Ecto neural progenitor cell (in vitro differentiated cells): ENCODE measurements around the gene PTHLH.

Experiments used
- DNase-seq: peaks from one replicate; pipeline ENCODE4 v3.0.0-alpha.2; 2018; ENCODE audit warnings: low spot score

PTHLH gene

DNA sequence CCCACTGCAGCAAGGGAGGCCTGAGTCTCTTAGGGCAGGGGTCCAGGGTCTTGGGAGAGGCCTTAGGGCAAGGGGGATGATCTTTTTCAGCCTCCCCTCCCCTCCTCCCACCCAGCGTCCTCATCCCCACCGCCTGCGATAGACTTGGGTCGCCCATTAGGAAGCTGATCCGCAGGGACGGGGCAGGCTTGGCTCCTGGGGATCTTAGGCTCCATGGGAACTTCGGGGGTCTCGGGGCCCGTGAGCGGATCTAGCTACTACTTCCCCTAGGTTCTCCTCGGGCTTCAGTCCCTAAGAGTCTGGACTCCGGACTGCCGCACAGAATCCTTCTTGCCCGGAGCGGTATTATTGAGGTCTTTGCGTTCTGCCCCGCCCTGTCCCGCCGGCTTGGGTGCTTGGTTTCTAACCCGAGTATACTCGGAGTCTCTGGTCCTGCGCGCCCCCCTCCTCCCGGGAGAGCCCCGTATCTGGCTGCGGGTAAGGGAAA, 2.2 kb upstream of the PTHLH start:
- no peak for DNase-seq

DNA sequence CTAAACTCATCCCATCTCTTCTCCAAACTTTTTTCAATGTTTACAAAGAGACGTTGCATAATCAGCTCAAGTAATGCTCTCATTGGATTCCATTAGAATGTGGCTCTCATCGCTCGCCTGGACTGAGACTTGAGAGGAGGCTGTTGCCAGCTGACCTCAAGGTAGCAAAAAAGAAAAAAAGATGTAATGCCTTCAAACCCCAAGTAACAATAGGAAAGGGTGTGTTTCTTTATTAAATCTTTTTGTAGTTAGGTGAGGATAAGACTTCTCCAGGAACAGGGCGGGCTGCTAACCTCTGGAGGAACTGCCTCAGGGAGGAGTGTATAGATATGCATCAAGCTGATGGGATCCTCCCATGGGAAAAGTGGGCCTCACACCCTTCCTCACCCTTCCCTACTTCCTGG, 956 bp upstream of the PTHLH start:
- DNase-seq: no peak

DNA sequence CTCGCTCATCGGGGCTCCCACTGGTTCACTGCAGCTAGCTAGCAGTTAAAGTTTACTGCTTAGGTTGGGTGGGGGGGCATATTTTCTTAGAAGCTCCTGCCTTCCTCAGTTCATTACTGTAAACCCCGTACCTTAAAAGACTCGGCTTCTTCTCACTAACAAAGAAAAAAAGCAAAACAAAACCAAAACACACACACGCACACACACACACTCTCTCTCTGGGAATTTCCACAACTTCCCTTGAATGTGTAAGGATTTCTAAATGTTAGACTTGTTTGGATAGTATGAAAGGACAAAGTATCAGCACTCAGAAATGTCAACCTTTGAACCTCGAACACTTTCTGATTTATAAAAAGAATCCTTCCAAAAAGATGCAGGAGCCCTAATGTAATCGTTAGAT, 927 bp downstream of the PTHLH start:
- no peak for DNase-seq

- DNase-seq: peak; percentile 60
Measured at GRCh38 chr12:27971121-27971489, 1.4 kb downstream of the PTHLH start.

DNA sequence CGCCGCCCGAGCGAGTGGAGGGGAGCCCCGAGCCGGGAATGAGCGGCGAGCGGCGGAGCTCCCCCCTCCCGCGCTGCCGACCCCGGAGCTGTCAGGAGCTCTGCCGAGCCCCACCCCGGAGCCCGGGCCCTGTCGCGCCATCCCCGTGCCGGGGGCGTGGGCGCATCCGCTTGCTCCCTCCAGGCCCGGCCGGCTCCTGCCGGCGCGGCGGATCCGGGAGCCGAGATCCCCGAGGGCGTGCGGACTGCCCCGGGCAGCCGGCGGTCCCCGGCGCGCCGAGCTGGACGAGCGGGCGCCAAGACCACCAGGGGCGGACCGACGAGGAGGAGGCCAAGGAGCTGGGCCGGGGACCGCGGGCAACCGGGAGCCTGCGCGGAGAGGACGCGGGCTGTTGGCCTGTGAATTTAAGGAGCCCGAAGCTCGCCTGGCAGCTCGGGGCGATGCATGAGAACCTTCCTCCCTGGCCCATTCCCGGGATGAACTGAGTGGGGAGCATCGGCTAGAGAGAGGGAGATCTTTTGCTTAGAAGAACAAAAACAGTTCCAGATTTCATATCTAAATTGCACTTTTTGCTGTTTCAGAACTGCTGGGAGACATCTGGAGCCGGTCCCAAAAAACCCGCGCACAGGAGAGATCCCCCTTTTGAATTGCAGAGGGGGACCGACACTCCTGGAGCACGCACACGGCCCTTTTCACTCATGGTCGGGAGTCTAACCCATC, 2.0 kb downstream of the PTHLH start:
- peak; percentile 87 for DNase-seq

- DNase-seq: no peak
Measured at GRCh38 chr12:27969624-27970400, 2.7 kb downstream of the PTHLH start.

- peak; percentile 71 for DNase-seq
Measured at GRCh38 chr12:27968972-27969623, 3.4 kb downstream of the PTHLH start.

- DNase-seq: no peak
Measured at GRCh38 chr12:27967551-27968054, 4.9 kb downstream of the PTHLH start.

GRCh38 chr12:27966870-27967269, 5.7 kb downstream of the PTHLH start:
- no peak for DNase-seq

DNA sequence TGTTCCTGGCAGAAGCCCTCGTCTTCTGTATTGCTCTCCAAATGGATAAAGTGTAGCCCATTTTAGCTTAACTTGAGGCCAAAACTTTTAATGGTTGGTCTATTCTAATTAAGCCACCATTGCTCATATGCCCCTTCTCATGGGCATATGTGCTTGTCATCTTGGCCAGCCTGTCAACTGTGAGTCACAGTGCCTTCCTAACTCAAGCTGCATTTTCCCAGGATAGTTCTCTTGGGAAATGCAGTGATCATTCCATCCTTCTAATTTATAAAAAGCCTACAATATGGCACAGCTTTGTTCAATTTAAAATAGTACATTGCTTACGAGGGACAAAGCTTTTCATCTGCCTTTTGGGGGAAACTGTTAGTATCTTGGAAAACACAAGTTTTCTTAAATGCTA, 6.6 kb downstream of the PTHLH start:
- no peak for DNase-seq

DNA sequence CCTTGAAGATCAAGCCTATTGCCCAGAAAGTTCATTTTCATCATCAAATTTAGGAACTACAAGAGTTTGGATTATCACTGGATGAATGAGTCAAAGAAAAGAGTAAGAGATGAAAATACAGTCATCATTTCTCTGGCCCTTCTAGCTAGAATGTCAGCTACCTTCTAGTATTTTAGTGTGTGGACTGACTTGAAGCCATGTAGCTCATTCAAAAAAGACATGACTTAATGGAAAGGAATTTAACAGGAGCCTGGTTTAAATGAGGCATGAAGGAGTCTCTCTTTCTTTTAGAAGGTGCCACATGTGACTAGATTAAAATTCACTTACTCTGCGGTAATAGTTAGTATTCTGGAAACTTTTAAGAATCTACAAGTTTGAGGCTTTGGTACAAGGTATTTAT, 7.1 kb downstream of the PTHLH start:
- no peak for DNase-seq

DNA sequence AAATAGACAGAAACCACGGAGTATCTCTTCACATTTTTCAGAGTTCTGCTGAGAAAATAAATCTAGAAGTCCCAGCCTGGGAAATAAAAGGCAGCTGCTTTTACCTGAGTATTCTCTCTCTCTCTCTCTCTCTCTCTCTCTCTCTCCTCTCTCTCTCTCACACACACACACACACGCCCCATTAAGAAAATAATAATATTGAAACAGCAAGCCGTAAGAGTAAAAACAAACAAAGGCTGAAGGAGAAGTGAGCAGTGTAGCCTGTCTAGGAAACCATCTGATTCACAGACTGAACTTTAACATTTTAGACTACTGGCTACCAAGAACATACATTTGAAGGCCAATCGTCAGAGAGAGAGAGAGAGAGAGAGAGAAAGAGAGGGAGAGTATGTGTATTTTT, 8.4 kb downstream of the PTHLH start:
- no peak for DNase-seq

DNA sequence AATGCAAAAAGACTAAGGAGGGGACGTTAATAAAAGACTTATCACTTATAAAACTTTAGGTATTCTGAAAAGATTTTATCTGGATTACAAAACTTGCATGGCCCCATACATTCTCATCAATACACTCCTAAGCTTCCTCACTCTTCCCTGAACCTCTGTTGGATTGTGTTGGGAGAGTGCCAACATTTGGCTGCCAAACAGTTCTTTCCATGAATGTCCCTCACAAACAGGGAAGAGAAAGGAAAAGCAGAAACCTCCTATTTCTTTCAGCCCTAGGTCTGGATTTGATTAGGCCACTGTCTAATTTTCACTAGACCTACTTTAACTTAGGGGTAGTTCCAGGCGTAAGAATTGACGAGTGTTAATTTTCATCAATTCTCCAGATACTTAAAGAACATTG, 11.7 kb downstream of the PTHLH start:
- DNase-seq: no peak

GRCh38 chr12:27958675-27959074, 13.9 kb downstream of the PTHLH start:
- DNase-seq: no peak

DNA sequence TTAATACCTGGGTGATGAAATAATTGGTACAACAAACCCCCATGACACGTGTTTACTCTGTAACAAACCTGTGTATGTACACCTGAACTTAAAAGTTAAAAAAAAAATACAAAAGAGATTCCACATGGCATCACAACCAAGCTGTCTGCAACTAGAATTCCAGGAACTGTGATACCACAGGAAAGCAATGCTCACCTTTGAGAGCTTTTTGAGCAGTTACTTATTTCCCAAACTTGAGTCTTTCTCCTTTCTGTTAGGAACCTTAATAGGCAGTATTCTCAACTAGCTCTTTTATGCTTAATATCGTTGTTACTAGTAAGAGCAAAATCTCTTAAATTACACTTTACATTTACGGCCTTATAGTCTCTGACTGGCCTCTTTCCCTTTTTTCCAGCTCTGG, 15.2 kb downstream of the PTHLH start:
- DNase-seq: no peak

DNA sequence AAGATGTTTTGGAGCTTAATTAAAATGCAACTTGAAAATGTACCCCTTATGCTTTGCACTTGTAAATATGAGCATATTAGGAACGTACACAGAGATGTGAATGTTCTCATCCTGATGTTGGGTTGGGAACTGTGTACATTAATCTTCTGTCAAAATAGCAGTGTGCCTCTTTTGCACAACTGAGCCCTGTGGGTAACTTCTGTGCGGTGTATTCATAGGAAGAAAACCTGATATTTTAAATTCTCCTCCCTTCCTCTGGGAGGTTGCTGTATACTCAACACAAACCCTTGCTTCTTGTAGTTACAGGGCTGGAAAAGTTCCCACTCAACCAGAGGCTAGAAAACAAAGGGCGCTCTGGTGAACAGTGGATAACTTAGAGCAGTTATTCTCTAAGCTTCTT, 18.7 kb downstream of the PTHLH start:
- no peak for DNase-seq

- no peak for DNase-seq
Measured at GRCh38 chr12:27953348-27953747, 19.2 kb downstream of the PTHLH start.

GRCh38 chr12:27952510-27952909, 20.0 kb downstream of the PTHLH start:
- DNase-seq: no peak

- DNase-seq: peak; percentile 68
Measured at GRCh38 chr12:27951898-27952297, 20.6 kb downstream of the PTHLH start.

GRCh38 chr12:27946421-27946820, 26.1 kb downstream of the PTHLH start:
- no peak for DNase-seq

GRCh38 chr12:27940756-27941402, 31.7 kb downstream of the PTHLH start:
- DNase-seq: peak; percentile 77

DNA sequence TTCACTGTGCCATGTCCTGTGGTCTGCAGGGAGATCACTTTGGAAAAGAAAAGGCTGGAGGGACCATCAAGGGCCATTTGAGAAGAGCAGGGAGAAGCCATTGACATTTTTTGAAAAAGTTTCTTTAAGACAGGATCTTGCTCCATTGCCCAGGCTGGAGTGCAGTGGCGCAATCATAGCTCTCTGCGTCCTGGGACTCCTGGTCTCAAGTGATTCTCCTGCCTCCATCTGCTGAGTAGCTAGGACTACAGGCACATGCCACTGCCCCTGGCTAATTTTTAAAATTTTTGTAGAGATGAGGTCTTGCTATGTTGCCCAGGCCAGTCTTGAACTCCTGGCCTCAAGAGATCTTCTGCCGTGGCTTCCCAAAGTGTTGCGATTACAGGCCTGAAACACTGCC, 32.3 kb downstream of the PTHLH start:
- DNase-seq: no peak
